SK-N-MC (cell line): Measurements from ENCODE around the gene ASXL3.

Experiments used
- EZH2 ChIP-seq: fragments of 200-600 bp; sonication (generic); IDR thresholded peaks from one replicate; pipeline ENCODE4 v1.6.1; 2017; ENCODE audit warnings: antibody characterized with exemption
- FOXP2 ChIP-seq: optimal IDR thresholded peaks from 2 replicates; pipeline ENCODE3; 2011; ENCODE audit warnings: mild to moderate bottlenecking, moderate library complexity; ENCODE audit not compliant: insufficient read depth; ENCODE audit errors: extremely low read length, control extremely low read depth
- POLR2AphosphoS5 ChIP-seq: IDR thresholded peaks from 2 replicates; pipeline ENCODE4 v1.6.1; 2012; ENCODE audit warnings: mild to moderate bottlenecking, low read depth, low read length, borderline replicate concordance

GRCh38 chr18:33673689-33674088 lies 95.7 kb downstream of the ASXL3 start:
- TF ChIP-seq EZH2 = no peak
- no peak for TF ChIP-seq POLR2AphosphoS5
- TF ChIP-seq FOXP2 = no peak
